HG03064 (cell line): ENCODE measurements around the gene PLEKHA5.
"Not testable (repeated sequence)": the region's sequence is repeated elsewhere in the genome, so short reads cannot be mapped to it uniquely, and the experiment has no call there.

Source experiments
- ATAC-seq: cut with Tn5 transposase; IDR thresholded peaks from one replicate; pipeline ENCODE4 v1.9.1; 2021; ENCODE audit warnings: low read depth; ENCODE audit not compliant: unreplicated experiment

Gene PLEKHA5

GRCh38 chr12:19129486-19130223 lies at the start of gene PLEKHA5:
Gene PLEKHA5, plus strand, starts transcription at chr12:19129733. Its CDS starts 67 bp downstream, at chr12:19129800.
- ATAC-seq: no peak

GRCh38 chr12:19080918-19081317 lies 48.6 kb upstream of the PLEKHA5 start:
- no peak for ATAC-seq

- ATAC-seq: no peak
Measured at GRCh38 chr12:19082365-19082911, 47.1 kb upstream of the PLEKHA5 start.

- no peak for ATAC-seq
Measured at GRCh38 chr12:19084547-19084946, 45.0 kb upstream of the PLEKHA5 start.

GRCh38 chr12:19085090-19085489 lies 44.4 kb upstream of the PLEKHA5 start:
- ATAC-seq: no peak

- ATAC-seq: no peak
Measured at GRCh38 chr12:19088606-19089005, 40.9 kb upstream of the PLEKHA5 start.

- not testable (repeated sequence) for ATAC-seq
Measured at GRCh38 chr12:19092482-19092881, 37.1 kb upstream of the PLEKHA5 start.

- no peak for ATAC-seq
Measured at GRCh38 chr12:19093218-19093617, 36.3 kb upstream of the PLEKHA5 start.

- no peak for ATAC-seq
Measured at GRCh38 chr12:19095331-19095730, 34.2 kb upstream of the PLEKHA5 start.

GRCh38 chr12:19095756-19096480 lies 33.6 kb upstream of the PLEKHA5 start:
- no peak for ATAC-seq

- ATAC-seq: no peak
Measured at GRCh38 chr12:19105463-19105862, 24.1 kb upstream of the PLEKHA5 start.

- no peak for ATAC-seq
Measured at GRCh38 chr12:19107750-19108149, 21.8 kb upstream of the PLEKHA5 start.

GRCh38 chr12:19110221-19110940 lies 19.2 kb upstream of the PLEKHA5 start:
- ATAC-seq: no peak

GRCh38 chr12:19113464-19113863 lies 16.1 kb upstream of the PLEKHA5 start:
- no peak for ATAC-seq

GRCh38 chr12:19115285-19115684 lies 14.2 kb upstream of the PLEKHA5 start:
- ATAC-seq: no peak

GRCh38 chr12:19119440-19119839 lies 10.1 kb upstream of the PLEKHA5 start:
- no peak for ATAC-seq

- no peak for ATAC-seq
Measured at GRCh38 chr12:19120795-19121194, 8.7 kb upstream of the PLEKHA5 start.

- no peak for ATAC-seq
Measured at GRCh38 chr12:19121449-19122018, 8.0 kb upstream of the PLEKHA5 start.

GRCh38 chr12:19125325-19125724 lies 4.2 kb upstream of the PLEKHA5 start:
- no peak for ATAC-seq

GRCh38 chr12:19127270-19127669 lies 2.3 kb upstream of the PLEKHA5 start:
- ATAC-seq: no peak

- ATAC-seq: no peak
Measured at GRCh38 chr12:19128485-19128884, 1.0 kb upstream of the PLEKHA5 start.
